IPS-NIHi7 (cell line): Measurements from ENCODE around the gene HLA-DRA.
A peak's percentile ranks its signal among the peaks of the same experiment; 100 is the strongest.

Source experiments
- DNase-seq: peaks from one replicate; pipeline ENCODE4 v3.0.0; 2012; ENCODE audit warnings: mixed read lengths; ENCODE audit errors: extremely low spot score

The HLA-DRA gene

DNA sequence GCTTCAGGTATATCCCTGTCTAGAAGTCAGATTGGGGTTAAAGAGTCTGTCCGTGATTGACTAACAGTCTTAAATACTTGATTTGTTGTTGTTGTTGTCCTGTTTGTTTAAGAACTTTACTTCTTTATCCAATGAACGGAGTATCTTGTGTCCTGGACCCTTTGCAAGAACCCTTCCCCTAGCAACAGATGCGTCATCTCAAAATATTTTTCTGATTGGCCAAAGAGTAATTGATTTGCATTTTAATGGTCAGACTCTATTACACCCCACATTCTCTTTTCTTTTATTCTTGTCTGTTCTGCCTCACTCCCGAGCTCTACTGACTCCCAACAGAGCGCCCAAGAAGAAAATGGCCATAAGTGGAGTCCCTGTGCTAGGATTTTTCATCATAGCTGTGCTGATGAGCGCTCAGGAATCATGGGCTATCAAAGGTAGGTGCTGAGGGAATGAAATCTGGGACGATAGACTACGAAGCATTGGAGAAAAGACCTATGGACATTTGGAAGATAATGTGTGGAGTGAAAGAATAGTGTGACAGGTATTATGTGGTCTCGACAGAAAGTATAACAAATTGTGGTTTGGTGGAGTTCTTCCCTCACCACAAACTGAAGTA lies at the start of gene HLA-DRA:
TSS of gene HLA-DRA (plus strand) at position 286 of the 613 bp plus-strand sequence. CDS start at position 350, 64 bp downstream.
- DNase-seq = peak; percentile 78

DNA sequence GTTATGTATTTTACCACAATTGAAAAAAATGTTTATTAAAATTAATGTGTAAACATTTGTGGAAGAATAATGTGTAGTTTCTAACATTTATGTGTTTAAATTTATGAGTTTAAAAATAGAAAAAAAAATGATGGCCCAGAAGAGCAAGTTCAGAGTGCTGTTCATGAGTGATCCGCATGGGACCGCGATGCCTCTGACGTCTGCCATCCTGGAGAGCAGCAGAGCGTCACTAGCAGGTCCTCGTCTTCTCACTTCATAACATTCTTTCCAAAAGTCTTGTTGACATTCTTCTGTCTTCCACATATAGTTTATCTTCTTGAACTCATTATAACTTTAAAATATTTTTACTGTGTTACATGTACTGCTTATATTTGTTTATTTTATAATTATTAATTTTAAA lies 48.2 kb upstream of the HLA-DRA start:
- DNase-seq = no peak

DNA sequence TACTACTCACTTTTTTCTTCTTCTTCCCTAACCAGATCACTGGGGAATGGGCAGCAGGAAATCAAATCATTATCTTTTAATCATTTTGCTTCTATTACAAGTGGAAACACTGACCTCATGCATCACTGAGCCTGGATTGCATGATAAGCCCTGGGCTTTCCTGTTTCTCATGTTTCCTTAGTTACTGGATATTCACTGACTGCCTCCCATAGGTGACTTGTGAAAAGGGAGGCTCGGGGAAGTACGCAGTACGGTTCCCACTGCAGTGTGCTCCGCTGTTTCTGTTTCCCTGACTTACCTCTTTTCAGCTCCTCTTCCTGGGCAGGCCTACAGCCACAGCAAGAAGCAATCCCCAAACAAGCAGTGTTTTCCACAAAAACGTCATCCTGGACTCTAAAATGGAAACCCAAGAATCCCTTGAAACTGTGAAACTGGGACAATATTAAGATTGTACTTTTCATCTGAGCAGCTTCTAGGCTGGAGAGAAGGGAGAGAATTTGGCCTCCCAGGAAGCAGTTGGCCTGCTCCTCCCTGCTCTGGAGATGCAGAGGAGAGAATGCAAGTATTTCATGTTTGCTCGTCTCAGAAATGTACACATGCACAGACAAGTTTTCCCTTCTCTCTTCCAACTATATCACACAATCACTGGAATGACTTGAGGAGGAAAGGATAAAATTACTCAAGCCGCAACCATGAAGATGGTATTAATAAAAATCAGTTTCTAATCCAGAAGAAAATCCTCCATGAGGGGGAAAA lies 45.8 kb upstream of the HLA-DRA start:
- DNase-seq = no peak

DNA sequence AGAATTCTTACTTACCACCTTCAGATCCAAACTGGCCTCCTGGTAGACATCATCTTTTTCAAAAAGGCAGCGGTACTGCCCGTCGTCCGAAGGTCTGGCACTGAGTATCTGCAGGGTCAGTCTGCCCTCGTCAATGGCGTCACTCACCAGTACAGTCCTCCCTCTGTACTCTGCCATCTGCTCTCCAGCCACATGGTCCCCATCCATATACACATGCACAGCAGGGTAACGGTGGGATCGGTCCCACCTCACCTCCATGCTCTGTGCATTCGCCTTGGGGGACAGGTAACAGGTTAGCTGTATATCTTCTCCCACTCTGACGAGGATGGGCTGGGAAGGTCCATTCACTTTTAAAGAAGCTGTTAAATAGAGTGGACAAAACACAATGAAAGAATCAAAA lies 43.7 kb upstream of the HLA-DRA start:
- DNase-seq = no peak

DNA sequence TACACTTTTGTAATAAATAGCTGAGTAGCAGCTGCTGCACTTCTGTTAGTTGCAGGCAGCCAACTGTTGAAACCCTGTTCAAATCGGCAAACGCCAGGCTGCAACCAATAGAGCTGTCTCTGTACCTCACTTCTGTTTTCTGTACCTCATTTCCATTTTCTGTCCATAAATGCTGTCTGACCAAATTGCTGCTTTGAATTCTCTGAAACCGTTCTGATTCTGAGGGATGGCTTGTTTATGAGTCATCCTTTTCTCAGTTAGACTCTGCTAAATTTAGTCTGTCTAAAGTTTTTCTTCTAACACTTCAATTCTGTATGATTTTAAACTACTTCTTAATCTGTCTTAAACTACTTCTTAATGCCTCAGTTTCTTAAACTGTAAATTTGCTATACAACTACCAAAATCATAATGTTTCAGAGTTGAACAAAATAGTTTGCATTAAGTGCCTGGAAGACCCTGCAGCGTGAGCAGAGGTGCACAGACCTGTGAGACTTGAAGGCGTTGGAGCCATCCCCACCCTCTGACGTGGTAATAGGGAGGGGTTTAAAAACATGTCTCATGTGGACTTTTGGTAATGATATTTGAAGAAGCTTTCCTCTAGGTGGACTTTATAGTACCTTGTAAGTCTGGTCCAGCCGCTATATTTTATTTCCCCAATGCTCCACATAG lies 42.3 kb upstream of the HLA-DRA start:
- DNase-seq = no peak

DNA sequence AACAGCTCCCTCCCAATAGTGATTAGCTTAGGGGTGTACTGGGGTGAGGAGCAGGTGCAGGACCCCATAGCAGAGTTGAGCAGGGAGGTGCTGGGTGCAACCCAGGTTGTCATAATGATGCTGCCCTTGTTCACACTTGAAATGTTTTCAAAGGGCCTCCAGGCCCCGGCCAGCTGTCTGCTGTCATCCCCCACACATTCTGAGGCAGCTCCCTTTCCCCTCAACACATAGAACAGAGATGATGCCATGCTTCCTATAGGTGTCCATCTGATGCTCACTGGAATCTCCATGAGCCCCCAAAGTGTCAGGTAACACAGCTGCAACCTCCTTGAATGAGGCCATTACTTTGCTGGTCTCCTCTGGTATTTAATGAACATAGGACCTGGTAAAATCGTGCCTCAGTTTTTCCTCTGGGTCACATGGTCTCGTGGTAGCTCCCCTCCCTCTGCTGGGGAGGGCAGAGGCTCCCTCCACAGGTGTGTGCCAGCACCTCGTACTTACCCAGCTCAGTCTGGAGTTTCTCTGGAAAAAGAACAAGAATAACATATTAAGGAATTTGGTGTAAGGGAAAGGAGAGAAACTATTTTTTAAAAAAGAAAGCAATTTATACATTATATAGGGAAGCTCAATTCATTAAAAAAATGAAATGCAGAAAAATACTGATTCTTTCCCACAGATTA lies 38.3 kb upstream of the HLA-DRA start:
- no peak for DNase-seq

DNA sequence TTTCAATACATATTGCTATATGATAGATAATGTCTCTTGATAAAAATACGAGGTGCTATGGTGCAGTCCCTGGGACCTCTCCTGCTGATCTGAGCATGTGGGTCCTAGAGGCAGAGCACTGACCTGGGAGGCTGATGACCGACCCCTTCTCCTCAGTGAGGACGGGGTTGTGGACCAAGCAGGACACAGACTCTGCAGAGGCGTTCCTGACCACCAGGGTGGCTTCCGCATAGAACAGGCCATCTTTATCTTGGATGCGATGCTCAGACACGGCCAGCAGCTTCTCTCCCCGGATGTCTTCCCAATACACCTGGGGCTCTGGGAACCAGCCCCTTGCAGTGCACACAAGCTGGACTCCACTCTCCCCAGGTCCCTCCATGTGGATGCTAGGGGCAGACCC lies 36.9 kb upstream of the HLA-DRA start:
- peak; percentile 20 for DNase-seq

DNA sequence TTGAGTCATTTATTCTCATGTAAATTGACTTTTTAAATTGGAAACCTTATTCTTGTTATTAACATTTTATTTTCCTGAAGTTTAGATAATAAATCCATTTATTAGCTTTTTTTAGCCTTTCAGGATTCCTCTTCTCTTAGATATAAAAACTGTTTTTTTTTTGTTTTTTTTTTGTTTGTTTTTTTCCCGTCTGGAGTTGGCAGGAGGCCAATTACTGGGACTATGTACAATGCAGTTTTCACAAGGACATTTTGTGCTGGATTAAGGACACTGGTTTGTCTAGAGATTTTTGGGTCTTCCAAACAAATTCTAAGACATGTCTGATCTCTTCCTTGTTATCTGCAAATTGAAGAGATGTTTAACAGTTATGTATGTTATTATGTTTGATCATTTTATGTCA lies 34.0 kb upstream of the HLA-DRA start:
- no peak for DNase-seq

DNA sequence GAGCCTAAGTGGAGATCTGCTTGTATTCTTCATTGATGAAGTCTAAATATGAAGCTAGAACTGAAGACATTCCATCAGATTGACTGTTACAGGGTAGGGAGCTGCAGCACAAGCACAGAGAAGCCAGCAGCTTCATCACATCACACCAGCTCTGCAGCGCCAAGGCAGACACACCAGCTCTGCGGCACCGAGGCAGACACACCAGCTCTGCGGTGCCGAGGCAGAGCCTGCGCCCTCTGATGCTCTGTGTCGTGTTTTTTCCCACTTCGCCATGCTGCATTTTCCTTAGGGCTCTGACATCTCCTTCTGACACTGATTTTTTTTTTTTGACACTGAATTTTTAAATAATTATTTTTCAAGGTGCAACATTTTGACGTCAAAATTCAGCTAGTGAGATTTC lies 33.5 kb upstream of the HLA-DRA start:
- no peak for DNase-seq

DNA sequence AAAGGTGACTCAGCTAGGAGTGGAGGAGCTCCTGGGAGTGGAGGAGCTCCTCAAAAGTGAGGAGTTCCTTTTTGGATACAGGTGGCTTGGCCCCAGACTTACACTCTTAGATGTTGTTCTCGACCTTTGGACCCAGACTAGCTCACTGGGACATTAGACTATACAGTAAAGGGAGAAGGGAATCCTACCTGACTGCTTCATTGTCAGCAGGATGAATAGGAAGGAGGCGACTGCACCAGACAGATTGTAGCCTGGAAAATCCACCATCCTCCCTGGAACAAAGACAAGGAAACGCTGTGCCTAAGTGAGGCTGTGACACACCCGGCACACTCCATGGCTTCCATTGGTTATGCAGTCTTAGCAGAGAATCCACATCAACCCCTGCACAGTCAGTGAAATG lies 32.8 kb upstream of the HLA-DRA start, which contains the start of gene BTNL2:
TSS of gene BTNL2 (minus strand) at position 325 of the 400 bp plus-strand sequence. CDS start at position 267, 58 bp downstream.
- no peak for DNase-seq

DNA sequence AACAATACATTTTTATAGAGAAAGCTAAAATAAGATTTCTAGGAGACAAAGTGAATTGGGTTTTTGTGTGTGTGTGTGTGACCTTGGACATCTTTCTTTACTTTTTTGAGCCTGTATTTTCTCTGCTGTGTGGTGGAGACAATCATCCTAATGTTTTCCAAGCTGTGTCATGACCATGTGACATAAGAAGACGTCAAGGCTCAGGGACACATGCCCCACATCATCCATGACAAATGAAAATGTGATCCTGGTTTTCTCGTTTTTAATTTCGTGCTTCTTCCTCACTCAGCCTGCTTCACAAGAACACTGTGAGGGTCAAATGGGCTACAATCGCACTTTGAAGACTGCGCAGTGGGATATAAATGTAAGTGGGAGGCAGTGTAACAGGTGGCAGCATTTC lies 28.8 kb upstream of the HLA-DRA start:
- no peak for DNase-seq

DNA sequence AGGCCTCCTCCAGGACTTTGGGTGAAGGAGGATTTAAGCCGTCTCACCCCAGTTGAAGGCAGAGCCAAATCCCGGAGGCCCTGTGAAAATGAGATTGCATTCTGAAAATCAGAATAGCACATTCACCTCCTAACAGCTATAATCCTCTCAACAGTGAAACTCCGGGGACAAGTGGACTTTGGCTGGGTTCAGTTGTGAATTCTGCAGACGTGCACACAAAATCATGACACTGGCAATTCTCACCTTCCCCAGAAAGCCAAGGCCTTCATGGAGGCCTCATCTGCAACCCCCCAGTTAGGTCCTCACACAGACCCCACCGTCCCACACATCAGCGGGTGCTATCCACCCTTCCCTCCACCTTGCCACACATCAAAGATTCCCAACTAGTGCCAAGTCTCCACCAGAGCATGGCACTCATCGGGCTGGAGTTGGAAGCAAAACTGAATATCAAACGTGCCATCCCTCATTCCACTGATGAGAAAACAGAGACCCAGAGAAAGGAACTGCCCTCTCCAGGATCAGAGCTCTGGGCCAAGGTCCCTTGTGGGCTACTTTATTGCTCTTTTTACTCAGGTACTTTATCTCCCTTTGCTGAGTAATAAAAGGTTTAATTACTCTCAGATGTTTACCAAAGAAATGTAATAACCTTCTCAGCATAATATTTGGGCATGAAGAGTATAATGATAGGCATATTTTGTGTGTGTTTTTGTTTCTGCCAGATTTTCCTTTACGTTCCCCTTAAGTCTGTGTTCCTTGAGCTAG lies 27.9 kb upstream of the HLA-DRA start:
- DNase-seq = no peak

DNA sequence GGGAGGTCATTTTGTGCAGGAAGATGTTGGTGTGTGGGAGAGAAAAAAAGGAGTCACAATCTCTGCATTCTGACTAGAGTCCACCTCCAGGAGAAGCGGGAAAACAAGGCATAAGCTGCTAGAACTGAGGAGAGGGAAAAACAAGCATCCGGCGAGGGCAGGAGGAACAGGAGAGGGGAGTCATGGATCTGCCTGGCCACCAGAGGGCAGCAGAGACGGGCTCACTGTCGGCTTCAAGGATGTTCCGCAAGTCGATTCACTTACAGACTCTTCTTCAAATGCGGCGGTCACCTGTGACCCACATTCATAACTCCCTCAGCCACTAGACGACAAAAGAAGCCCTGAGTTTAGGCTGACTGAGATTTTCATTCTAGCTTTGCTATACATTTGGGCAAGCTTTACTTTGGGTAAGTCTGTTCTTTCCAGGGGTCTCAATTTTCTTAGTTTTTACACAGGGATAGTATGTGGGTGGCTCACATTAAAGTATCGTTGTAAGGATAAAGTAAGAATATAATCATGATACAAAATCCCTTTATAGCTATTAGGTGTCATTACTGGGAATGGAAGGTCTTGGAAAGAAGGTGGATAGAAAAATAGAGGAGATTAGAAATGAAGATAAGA lies 26.1 kb upstream of the HLA-DRA start:
- DNase-seq = peak; percentile 86

DNA sequence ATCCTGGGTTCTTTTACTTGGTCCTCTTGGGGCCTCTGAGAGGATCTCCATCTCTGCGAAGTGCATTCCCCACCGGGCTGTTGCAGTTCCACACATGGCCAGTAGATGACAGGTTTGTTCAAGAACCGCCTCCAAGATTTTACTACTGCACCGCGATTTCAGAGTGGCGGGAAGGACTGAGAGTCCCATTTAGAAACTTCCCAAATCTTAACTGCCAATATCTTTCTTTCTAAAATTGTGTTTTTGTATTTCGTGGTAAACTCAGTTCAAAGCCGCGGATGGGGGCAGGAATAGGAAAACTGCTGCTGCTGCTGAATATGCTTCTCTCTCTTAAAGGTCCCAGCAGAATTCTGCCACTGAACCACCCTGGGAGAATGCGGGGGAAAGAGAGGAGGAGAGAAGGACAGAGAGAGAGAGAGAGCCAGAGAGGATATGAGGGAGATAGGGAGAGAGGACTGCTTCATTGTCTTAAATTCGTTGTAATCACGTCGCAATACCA lies 24.1 kb upstream of the HLA-DRA start:
- peak; percentile 64 for DNase-seq

DNA sequence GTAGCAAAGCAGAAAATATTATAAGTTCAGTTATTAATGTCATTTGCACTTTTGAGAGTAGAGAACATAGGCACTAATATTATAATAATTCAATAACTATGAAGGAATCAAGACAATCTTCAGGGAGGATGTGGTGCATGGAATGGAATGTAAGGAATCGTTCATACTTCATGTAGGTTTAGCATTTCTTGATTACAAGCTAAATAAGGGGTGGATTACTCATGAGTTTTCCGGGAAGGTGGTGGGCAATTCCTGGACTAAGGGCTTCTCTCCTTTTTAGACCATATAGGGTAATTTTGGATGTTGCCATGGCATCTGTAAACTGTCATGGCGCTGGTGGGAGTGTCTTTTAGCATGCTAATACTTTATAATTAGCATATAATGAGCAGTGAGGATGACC lies 23.7 kb upstream of the HLA-DRA start:
- DNase-seq = no peak

DNA sequence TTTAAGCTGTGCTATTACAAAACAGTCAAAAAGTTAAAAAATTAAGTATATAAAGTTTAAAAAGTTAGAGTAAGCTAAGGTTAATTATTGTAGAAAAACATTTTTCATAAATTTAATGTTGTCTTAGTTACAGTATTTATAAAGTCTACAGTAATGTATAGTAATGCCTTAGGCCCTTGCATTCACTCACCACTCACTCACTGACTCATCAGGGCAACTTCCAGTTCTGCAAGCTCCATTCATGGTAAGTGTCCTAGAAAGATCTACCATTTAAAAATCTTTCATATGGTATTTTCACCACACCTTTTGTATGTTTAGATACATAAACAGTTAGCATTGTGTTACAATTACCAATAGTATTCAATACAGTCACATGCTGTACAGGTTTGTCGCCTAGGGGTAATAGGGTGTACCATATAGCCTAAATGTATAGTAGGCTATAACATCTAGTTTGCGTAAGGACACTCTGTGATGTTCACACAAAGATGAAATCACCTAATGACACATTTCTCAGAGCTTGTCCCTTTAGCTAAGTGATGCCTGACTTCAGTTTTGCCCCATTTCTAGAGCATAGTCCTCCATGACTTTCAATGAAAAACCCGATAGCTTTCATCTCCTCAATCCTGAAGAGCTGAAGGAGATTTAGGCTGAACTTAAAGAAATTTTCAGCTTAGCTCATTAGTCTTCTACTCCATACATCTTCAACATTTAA lies 14.9 kb upstream of the HLA-DRA start:
- no peak for DNase-seq

DNA sequence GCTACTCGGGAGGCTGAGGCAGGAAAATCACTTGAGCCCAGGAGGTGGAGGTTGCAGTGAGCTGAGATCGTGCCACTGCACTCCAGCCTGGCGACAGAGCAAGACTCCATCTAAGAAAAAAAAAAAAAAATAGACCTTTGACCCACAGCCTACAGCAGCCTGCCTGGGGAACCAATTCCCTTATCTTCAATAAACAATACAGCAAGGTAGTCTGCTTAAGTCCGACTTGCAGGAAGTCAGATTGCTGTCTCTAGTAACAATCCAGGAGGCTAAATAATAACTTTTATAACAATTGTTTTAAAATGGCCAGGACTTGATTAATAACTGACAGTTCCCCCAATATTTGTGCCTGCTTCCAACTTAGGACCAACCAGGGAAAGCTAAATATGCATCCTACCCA lies 13.3 kb upstream of the HLA-DRA start:
- DNase-seq = no peak

DNA sequence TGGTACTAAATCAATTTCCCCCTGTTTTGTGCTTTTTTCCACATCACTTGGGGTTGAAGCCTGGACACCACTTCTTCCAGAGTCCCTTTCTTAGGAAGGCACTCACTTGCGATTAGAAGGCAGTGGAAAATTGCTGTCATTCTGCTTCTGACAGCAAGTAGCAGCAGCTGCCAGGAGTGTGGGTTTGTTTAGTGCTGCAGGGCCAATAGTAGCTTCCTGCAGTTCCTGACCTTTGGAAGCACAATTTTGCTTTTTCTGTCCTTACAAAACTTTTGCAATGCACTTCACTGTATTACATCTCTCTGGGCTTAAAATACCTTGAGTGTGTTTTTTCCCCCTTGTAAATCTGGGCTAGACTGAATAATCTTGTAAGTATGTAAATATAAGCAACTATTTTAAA lies 12.5 kb upstream of the HLA-DRA start:
- no peak for DNase-seq

DNA sequence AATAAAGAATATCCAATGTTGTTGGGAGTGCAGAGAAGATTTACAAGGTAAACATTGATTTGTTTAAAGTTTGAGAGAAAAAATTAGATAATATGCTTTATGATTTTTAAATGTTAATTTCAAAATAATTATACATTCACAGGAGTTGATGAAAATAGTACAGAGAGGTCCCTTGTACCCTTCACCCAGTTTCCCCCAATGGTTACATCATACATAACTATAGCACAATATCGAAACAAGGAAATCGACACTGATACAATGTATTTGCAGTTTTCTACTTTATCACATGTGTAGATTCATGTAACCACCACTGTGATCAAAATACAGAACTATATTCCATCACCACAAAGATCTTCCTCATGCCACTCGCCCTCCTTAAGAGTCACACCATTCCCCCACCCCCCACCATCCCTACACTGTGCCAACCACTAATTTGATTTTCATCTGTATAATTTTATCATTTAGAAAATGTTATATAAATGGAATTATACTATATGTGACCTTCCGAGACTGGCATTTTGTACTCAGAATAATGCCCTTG lies 11.7 kb upstream of the HLA-DRA start:
- DNase-seq = no peak

DNA sequence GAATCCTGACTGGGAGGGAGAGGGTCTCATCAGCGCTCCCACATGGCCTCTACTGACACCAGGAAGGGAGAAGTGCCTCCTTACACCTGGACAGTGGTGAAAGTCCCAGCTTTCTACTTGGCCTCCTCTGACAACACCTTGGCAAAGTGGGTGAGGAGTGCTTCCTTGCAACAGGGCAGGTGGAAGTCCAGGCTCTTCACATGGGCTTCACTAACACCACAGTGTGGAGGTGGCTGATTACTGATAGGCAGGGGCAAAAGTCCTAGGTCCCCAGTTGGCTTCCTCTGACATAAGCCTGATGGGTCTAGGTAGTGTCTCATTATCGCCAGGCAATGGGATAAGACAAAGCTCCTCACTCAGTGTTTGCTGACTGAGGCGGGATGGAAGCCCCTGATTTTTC lies 9.5 kb upstream of the HLA-DRA start:
- no peak for DNase-seq
